ENCODE measurements around the gene AFAP1.

The AFAP1 gene

DNA sequence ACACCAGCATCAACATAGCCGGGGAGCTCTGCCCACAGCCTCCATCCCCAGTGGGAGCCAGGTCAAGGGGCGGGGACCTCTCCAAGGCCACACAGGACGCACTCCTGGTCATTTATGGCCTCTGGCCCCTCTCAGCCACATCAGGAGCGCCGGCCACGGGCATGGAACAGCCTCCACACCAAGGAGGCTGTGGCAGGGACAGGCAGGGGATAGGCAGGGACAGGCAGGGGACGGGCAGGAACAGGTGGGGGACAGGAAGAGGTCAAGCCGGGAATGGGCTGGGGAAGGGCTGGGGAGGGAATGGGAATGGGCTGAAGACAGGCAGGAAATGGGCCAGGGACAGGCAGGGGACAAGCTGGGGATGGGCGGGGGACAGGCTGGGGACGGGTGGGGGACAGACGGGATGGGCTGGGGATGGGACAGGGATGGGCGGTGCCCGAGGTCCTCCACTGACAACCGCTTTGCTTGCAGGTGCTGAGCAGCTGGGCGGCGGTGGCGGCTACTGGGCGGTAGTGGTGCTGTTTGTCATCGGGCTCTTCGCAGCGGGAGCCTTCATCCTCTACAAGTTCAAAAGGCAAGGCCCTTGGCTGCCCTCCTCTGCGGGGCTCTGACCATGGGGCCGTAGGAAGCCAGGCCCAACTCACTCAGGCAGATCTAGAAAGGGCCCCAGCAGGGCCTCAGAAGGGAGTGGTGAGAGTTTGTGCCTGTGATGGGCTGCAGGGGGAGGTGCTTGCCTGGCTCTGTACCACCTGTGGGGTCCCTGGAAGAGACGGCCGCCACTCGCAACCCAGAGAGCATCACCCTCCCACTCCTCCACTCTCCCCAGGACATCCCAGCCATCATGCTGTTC is 205.6 kb downstream of the AFAP1 start:
- DNase-seq, result no peak

- DNase-seq, result no peak
These were observed 206.5 kb downstream of the AFAP1 start for GRCh38 chr4:7733201-7733600.

GRCh38 chr4:7732263-7732662 is 207.4 kb downstream of the AFAP1 start:
- DNase-seq, result no peak

DNA sequence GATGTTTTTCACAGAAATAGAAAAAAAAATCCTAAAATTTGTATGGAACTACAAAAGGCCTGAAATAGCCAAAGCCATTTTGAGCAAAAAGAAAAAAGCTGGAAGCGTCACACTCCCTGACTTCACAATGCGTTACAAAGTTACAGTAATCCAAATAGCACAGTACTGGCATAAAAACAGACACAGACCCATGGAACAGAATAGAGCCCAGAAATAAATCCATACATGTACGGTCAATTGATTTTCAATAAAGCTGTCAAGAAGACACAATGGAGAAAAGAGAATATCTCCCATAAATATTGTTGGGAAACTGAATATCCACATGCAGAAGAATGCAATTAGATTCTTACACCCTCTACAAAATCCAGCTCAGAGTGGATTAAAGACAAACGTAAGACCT is 208.2 kb downstream of the AFAP1 start:
- DNase-seq, result no peak

DNA sequence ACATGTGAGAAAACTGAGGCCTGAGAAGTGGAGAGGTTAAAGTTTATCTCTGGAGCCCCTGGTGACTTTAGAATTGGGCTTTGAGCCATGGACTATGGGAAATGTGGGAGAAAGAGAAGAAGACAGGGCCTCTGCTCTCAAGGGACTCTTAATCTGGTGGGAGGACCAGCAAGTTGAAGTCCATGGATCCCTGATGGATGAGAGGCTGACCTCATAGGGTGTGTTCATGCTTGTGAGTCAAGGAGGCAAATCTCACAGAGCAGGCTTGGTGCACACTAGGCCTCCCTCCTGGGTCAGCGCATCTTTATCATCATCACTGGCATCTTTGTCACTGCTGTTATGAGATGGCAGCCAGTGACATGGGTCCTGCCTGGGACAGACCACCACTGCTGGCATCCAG is 211.9 kb downstream of the AFAP1 start:
- no peak for DNase-seq

GRCh38 chr4:7726665-7727413 is 212.8 kb downstream of the AFAP1 start:
- DNase-seq, result no peak

GRCh38 chr4:7725951-7726350 is 213.7 kb downstream of the AFAP1 start:
- DNase-seq, result no peak

DNA sequence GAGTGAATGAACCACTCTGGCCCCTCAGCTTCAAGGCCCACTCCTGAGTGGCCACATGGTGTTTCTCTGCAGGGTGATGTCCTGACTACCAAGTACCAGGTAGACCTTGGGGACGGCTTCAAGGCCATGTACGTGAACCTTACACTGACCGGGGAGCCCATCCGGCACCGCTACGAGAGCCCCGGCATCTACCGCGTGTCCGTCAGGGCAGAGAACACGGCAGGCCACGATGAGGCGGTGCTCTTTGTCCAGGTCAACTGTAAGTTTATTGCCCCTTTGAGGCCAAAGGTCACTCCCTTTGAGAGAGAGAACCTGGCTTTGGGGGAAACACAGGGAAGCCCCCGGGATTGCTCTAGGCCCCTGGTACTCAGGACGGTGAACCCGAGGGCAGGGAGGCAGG is 216.0 kb downstream of the AFAP1 start:
- DNase-seq, result no peak

- no peak for DNase-seq
These were observed 216.8 kb downstream of the AFAP1 start for GRCh38 chr4:7722766-7723387.

DNA sequence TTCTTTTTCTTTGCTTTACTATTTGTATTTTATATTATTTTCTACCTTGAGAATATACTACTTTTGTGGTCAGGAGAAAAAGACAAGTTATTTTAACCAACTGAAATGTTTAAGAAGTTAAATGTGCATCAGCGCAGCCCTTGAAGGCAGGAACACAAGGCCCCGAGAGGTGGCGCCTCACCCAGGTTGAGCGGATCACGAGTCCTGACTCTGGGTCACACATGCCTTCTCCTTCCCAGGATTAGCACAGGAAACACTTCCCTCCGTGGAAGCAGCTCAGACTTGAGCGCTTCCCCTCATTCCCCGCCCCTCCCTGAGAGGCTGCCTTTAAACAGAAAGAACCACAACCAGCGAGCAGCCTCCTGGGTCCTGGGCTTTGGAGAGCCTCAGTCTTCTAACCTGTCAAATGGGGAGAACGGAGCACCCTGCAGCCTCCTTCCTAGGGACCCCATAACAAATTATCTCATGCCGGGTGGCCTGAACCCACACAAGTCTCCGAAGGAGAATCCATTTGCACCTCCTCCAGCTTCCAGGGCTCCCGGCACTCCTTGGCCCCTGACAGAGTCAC is 217.6 kb downstream of the AFAP1 start:
- no peak for DNase-seq

DNA sequence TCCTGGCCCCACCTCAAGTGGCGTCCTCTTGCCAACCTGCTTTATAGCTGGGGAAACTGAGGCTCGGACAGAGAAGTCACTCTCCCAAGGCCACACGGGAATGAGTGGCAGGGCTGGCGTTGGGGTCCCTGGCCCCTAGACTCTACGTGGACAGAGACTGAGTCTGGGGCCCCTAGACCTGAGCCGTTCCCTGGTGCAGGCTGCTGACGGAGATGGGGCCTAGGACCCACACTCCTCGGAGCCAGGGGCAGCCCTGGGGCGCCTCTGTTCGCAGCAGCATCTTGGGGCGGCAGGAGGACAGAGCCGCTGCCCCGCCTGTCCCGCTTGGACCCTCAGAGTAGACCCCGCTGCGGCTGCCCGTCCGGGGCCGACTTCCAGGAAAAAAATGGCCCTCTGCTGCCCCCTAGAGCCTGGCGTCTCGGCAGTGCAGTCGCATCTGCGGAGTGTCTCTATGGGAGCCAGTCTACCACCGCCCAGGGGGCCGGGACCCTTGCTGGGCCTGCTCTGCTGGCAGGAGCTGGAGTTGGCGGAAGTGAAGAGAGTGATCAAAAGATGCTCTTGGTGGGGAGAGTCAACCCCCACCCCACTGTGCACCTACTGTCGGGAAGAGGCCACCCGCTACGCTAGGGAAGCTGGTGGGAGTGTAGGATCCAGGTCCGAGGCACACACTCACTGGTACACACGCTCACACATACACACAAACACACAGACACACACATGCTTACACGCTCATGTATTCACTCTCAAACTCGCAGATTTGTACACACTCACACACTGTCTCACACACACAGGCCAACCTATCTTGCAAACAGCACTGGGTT is 220.1 kb downstream of the AFAP1 start:
- DNase-seq, result peak; percentile 75

- DNase-seq, result no peak
These were observed 221.6 kb downstream of the AFAP1 start for GRCh38 chr4:7717946-7718490.

DNA sequence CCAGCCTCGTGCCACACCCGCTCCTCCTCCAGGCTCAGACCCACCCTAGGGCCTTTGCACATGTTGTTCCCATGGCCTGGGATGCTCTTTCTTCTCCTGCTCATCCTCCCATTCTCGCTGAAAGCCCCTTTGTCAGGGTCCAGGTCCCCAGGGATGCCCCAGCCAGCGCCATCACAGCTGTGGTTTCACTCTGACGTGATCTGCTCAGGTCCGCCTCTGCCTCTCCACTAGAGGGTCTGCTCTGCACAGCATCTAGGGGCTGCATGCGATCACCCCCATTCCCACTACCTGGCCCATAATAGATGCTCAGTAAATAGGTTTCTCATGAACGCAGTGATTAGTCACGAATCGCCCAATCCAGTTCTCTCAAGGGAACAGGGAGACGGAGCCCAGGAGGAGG is 222.5 kb downstream of the AFAP1 start:
- no peak for DNase-seq

GRCh38 chr4:7716010-7716721 is 223.5 kb downstream of the AFAP1 start:
- DNase-seq, result no peak

DNA sequence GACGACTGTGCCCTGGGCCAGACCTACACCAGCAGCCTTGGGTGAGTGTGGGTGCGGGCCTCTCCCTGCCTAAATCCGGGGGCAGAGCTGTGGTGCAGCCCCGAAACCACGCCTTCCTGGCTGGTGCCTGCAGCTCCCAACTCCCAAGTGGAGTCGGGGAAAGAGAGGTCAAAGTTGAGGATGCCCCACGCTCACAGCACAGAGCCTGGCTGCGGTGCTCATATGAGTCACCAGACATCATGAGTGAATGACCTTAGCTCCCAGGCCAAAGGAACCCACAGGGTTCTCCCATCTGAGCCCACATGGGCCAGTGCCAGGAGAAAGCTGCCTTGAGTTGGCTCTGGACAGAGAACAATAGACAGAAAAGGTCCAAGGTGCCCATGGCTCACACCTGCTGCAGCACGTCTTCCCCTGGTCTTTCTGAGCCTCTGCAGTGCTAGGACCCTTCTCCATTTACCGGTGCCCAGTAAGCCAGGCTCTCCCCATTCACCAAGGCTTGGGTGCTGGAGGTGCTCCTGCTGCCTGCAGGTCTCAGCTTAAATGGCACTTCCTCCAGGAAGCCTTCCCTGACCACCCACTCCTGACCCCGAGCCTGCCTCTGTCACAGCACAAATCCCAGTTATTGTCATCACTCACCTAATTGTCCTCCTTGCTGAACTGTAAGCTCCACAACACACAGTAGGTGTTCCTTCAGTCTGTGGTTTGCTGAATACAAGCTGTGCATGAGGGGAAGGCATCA is 224.2 kb downstream of the AFAP1 start:
- no peak for DNase-seq

GRCh38 chr4:7714738-7715137 is 224.9 kb downstream of the AFAP1 start:
- no peak for DNase-seq

GRCh38 chr4:7714176-7714575 is 225.5 kb downstream of the AFAP1 start:
- DNase-seq, result no peak

GRCh38 chr4:7713757-7714156 is 225.9 kb downstream of the AFAP1 start:
- no peak for DNase-seq

GRCh38 chr4:7712021-7712671 is 227.5 kb downstream of the AFAP1 start:
- DNase-seq, result no peak

- DNase-seq, result no peak
These were observed 228.2 kb downstream of the AFAP1 start for GRCh38 chr4:7711307-7711963.

All from stimulated activated CD4-positive, alpha-beta T cell treated with anti-CD3 and anti-CD28 coated beads, Interleukin-4, amount 100 ng/mL, for 1 hour (primary cell).